G401 (cell line): ENCODE data around the gene LYRM4. TPM values are rescaled to one million over a fixed set of nuclear protein-coding genes. Genes with fewer than 3 reads are reported as not detected.

Experiments
- DNase-seq: peaks from one replicate; pipeline ENCODE4 v3.0.0-alpha.2; 2015; ENCODE audit warnings: low spot score
- in situ Hi-C: cut with HindIII; loops from 2 replicates; pipeline ENCODE4 v1.10.0; 2016; ENCODE audit warnings: low sequenced_read_pairs, mixed read lengths
- total RNA-seq: library from RNA; depleted of rRNA; stranded (reverse); fragments of >200 nt; shearing (Covaris generic); gene quantifications from 2 replicates; pipeline ENCODE4 v1.2.3, GENCODE V29; 2014

The LYRM4 gene
- total RNA-seq, 1 experiment from 2014 or later = 39.1 TPM

DNA sequence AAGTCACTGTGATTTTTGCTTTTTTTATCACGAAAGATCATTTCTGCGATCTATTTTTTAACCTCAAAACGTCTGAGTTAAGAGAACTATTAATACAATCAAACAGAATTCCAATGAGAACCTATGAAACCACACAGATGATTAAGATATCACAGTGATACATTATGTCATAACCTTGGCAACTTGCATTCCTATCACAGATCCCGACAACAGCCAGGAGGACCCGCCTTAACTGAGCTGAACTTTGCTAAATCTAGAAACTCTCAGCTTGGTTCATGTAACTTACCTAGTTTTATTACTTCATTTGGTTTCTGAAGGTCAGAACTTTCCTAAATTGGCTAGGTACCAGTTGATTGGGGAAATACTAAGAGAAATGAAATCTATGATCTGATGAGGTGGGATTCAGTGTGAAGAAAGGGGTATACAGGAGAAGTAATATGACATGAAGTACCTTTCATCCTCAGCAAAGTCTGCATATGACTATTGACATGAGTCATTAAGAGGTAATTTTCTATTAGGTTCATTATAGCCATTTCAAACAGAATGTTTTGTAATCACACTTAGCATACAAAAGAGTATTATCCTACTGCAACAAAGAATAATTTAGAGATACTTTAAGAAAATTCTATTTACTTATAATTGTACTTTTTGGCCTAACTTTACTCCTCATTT is 11.2 kb downstream of the LYRM4 start:
- in situ Hi-C loops = no loop called here
- DNase-seq = no peak

DNA sequence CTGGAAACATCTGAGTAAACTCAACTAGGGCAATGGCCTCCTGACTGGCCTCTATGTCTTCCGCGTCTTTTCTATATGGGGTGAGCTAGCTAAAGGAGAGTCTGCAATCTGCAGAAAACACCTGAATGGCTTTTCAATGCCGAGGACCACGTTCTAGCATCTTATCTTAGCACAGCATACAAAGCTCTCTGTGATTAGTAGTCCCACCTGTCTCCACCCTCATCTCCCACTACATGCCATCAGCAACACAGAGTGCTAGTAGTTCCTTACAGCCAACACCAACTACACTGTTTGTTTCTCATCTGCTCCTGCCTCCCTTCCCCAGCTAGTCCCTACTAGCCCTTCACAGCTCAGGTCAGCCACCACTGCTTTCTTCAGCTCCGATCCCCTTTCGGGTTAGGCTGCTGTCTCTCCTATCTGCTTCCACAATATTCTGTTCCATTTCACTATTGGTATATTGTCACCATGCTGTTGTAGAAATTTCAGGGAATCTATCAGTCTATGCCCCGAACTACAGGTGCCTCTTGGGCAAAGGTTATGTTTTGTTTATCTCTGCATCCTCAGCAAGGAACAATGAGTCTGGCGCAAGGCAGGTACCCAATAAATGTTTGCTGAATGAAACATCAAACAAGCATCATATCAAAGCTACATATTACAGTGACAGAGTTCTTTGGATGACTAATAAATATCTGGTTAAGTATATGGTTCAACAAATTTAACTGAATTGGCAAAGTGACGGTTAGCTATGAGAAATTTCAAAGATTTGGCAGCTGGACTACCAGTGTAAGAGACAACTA is 12.2 kb downstream of the LYRM4 start:
- DNase-seq = no peak
- in situ Hi-C loops = no loop called here

DNA sequence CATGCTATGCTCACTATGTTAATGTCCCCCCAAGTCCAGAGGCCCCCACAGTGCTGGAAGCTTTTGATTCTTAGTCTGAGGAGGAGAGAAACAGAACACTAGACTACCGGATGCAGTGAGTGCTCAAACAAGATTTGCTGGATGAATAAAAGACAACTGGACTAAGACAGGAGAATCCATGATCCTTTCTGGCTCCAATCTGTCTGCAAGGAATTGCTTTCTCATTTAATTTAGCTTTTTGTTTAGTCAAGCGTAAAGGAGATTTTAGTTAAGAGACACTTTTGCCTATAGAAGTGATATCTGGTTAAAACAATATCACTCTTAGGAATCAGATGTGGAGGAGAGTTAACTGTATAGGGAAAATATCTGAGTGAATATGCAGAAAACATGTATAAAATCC is 13.5 kb downstream of the LYRM4 start:
- no peak for DNase-seq

DNA sequence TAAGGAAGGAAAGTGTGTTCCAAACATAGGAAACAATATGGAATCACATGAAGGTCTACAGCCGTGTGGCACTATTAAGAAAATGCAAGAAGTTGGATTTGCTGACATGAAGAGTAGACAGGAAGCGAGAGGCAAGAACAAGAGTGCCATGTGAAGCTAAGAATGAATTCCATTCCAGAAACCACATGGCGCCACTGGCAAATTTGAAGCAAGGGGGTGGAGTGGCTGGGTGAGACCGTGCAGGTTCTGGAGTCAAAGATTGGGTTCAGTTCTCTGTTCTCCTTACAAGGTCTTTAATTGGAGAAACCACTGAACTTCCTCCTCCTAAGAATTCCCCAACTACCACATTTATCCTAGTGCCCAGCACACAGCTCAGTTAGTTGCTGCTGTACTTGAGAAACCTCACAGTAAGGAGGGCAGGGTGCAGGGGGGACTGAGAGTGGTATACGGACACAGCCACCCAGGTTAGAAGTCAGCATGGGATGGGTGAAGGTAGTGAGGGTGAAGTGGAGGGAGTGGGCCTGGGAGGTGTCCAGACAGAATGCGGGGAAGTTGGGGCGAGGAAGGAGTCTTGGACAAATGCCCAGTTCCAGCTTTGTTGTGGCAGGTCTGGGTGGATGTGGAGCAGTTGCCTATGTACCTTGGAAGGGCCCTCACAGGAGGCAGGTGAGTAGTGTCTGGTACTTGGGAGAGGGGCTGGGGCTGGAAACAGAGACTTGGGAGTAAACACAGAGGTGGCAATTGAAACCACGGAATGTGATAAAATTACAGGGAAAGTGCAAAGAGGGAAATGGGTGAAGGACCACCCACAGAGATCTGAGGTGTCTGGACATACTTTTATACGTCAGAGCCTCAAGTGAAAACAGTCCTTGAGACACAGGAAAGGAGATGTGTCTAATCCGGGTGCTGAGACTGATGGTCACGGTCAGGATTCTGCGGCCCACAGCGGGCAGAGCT is 14.3 kb downstream of the LYRM4 start:
- DNase-seq = no peak
- in situ Hi-C loops = no loop called here

More for the DNA sequence above, 13.5 kb downstream of the LYRM4 start:
- in situ Hi-C loops = no loop called here

DNA sequence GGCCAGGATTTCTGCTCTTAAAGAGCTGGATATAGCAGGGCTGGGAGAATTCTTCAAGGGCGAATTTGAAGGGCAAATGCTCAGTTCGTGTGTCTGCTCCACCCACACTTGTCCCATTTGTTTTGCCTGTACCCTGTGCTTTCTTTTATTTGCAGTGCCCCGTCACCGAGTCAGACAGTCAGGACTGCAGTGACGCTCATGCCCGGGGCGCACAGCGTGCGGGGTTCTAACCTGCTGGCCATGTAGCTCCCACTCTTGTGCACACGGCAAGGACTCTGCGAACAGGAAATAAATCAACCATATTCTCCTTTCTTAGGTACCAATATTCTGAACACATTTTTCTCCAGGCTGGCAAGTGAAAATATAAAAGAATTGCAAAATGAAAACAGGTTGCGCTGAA is 17.7 kb downstream of the LYRM4 start:
- in situ Hi-C loops = no loop called here
- DNase-seq = no peak

DNA sequence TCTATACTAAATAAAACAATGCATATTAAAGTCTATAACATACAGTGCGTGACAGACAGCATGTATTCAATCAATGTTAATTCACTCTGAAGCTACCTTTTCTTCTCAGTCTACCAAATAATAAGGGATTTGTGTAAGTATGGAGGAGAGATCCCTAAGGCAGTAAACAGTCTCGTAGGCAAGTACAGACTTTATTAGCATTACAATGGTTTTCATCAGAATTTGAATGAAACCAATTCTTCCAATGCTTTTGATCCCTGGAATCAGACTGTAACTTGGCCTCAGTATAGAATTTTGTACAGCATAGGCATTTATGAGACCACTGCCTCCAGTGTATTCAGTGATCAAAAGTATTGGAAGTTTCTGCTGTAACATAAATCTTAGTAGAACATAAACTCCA is 19.5 kb downstream of the LYRM4 start:
- in situ Hi-C loops = no loop called here
- no peak for DNase-seq

DNA sequence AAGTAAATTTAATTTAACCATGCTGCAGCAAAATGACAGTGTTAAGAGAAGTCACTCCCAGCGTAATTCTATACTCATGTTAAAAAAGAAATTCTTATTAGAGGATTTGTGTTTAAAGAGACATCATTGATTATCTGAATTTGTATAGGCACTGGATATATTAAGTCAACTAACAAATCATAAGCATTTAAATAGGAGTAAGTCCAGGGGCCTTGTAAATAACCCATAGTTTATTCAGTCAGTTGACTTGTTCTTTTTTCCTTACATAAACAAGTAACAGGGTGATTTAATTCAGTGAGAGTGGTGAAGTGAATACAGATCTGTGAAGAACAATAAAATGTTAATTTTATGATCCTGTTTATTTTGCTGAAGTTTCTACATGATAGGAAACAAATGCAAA is 22.4 kb downstream of the LYRM4 start:
- DNase-seq = no peak
- in situ Hi-C loops = no loop called here

DNA sequence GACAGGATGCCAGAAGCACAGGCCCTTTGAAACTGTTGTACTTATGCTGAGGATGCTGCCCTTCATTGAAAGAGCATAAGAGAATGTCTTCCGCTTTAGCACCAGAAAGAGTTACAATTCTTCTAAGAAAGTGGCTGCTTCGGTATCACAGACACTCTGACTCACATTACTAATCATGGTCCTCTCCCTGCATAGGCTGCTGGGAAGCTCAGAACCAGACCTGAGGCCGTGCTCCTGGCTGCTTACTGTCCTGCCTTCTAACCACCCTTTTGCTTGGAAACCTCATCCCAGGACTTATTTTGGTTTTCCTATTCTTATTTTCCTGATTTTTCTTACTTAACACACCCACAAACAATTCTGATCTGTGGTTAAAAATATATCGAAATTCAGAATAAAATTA is 22.9 kb downstream of the LYRM4 start:
- DNase-seq = no peak
- in situ Hi-C loops = no loop called here

DNA sequence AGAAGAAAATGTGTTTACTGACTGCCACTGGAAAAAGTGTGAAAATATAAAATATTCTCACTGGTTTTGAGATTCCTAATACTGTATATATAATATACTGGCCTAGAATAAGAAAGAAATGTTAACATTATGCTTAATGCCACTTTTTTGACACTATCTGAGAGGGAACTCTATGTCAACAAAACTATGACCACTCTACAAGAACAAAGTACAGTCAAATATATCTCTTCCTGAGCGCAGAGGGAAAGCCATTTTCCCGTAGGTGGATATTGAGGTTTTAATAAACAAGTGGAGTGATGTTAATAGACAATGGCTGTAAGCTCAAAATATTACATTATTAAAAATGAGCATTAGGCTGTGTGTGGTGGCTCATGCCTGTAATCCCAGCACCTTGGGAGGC is 24.9 kb downstream of the LYRM4 start:
- in situ Hi-C loops = no loop called here
- DNase-seq = no peak

DNA sequence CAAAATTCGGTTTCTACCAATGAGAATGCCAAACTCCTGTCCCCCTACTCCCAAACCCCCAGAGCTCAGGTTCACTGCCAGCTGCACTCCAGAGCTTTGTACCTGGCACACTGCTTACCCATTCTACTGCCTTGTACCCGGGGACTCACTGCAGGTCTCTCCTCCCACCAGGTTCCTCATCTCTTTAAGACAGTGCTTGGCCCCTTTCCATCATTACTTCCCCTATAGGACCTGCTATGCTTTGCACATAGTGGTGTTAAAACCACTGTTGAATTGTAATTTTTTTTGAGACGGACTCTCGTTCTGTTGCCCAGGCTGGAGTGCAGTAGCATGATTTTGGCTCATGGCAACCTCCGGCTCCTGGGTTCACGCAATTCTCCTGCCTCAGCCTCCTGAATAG is 25.9 kb downstream of the LYRM4 start:
- DNase-seq = no peak
- in situ Hi-C loops = no loop called here

DNA sequence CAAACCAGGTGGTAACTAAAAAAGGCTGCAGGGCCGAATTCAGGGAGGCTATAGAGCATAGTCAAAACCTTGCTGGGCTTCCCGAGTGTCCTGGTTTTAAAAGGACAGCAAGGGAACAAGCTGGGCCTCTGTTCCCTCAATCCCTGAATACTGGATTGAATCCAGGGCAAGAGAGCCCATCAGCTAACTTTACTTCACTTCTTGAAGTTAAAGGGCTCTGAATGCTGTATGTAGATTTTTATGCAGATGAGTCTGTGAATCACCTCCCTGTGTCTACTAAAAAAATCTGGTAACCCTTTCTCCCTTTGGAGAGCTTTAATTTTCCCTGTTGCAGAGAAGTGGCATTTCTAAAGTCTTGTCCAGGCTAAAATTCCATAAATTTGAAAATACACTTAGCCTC is 29.5 kb downstream of the LYRM4 start:
- in situ Hi-C loops = no loop called here

DNA sequence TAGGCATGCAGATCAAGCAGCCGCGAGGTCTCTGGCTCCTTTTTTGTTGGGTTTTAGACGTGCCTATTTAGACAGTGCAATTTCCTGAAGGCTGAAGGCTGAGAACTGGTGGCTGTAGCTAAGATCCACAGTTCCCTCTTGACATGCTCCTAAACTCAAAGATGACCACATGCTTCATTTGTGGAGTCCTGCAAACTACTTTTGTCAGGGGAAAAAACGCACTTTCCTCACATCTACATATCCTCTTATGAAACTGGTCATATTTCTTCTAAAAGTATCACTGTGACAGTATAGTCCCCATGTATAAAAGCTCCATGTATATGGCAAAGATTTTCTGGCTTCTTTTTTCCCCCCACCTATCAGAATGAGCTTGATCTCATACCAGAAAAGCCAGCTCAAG is 30.7 kb downstream of the LYRM4 start:
- DNase-seq = no peak
- in situ Hi-C loops = no loop called here

More for the DNA sequence above, 29.5 kb downstream of the LYRM4 start:
- DNase-seq = no peak

DNA sequence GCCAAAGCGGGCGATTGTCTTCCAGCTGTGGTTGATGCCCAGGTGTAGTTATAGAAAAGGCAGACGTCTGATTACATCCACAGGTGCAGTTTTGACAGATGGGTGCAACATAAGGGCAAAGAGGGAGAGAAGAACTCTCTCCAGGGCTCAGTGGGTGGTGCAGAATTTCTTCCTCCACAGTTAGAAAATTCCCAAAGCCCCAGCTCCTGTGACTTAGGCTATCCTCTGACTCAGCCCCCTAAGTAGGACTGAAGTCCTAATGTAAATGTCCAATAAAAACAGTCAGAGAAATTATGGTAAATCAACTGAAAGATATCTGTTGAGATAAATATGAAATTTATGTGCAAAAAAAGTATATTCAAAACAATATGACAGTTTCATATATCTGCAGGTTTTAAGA is 31.4 kb downstream of the LYRM4 start:
- no peak for DNase-seq
- in situ Hi-C loops = no loop called here

DNA sequence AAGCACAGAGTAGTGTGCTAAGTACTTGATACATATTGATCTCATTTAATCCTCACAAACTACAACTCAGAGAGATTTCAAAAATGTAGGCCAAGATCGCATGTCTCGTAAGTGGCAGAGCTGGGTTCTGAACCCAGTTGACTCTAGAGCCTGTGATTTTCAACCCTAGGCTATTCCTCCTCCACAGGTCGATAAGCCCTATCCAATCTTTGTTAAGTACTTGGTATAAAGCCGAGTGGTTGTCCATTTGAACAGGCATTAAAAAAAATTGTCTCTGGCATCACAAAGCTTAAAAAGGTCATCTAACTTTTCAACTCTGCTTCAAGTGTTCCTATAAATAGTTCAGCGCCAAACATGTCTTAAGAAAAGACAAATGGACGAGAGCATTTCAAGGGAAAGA is 37.4 kb downstream of the LYRM4 start:
- in situ Hi-C loops = no loop called here

DNA sequence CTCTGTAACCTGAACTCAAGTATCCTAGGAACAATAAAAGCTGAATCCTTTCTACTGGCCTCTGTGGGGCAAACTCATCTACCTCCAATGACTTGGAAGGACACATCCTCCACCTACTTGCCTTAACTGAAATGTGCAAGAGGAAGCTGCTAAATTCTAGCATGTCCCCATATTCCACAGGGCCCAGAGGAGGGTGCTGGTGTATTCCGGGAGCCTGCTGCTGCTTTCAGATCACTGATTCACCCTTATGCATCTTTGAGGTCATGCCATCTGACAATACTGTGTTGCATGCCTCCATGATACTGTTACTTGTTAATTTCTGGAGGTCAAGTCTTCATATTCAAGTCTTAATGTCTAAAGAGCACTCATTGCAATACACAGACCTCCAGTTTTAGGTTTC is 40.3 kb downstream of the LYRM4 start:
- in situ Hi-C loops = no loop called here
- no peak for DNase-seq

More for the DNA sequence above, 37.4 kb downstream of the LYRM4 start:
- DNase-seq = no peak

DNA sequence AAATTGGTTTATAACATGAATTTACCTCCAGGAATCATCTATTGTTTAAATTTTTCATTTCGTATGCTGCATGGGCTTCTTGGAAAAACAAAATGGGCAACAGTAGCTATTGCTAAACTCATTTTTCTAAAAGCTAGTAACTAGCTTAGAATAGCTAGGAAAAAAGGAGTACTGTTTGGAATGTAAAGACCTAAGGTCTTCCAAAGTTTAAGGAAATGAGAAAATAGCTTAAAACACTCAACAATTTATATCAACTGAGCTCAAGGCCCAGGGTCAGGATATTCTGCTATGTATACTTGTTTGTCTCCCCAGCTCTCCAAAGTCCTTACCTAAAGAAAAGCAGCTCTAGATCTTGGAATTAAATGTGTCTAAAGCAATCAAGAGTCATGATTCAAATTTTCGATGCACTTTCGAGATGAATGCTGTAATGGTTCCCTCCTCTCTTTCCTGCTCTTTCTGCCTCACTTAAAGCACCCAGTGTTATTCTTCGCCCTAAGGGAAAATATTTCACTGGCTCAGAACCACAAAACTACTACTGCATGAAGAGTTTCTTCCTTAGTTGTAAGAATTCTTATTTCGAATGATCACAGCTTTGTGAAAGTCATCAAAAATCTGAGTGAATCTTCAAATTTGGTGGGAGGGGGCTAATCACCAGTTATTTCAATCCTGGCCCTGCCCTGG is 41.6 kb downstream of the LYRM4 start:
- no peak for DNase-seq
- in situ Hi-C loops = no loop called here

DNA sequence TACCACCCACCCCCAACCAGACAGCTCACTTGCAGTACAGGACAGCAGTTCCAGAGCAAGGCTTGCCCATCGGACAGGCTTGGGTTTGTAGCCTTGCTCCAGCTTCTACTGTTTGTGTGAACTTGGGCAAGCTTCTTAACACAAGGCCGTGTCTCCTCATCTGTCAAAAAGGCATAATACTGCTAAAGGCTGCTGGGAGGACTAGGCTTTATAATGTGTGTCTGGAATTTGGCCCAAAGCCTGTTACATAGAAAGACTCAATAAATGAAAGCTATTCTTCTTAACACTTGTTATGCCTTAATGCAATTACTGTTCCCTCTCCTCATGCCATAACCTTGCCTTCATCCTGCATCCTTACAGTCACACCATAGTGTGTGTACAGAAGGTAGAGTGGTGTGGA is 43.4 kb downstream of the LYRM4 start:
- DNase-seq = no peak
- in situ Hi-C loops = no loop called here

DNA sequence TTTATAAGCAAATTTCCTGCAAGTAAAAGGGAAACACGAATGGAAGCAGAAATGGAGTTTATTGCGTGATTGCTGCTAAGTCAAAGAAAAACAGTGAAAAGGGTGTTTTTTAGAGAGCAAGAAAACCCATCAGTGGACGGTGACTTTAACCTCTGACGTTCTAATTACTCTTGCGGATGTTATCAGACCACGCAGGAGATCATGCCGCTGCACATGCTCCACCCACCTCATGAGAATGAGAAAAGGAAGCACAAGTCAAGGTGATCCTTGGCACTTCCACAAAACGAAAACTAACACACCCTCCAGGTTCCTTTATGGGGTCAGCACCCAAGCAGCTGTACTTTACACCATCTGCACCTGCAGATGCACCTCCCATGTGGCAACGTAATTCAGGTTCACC is 45.0 kb downstream of the LYRM4 start:
- DNase-seq = no peak
- in situ Hi-C loops = no loop called here

DNA sequence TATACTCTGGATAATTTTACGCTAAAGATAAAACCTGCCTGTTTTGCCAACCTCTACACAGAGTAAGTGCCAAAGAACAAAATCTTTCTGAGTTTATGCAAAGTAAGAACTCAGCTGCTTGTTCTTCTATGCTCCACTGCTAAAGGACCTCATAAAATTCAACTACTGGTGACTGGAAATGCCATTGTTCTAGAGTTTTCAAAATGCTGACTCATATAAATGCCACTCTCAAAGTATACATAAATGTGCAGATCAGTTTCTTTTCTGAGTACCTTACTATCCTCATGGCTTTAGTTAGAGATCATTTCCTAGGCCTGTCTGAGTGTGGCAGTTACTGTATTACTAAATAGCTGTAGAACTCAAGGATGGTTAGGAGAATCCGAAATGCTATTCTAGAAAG is 45.6 kb downstream of the LYRM4 start:
- in situ Hi-C loops = no loop called here
- DNase-seq = no peak
